WI38 (cell line): Measurements from ENCODE around the gene SGK1.

ENCODE experiments used
- H3K4me3 ChIP-seq: 2 replicates; pipeline ENCODE4 v1.5.1; 2011; ENCODE audit warnings: low read depth, mild to moderate bottlenecking, control low read depth, low read length
- TF ChIP-seq, protein P1 (sequence below): IDR thresholded peaks from 2 replicates; pipeline ENCODE4 v1.5.1; 2012; ENCODE audit warnings: low read depth, mild to moderate bottlenecking, control low read depth, low read length

Gene SGK1

DNA sequence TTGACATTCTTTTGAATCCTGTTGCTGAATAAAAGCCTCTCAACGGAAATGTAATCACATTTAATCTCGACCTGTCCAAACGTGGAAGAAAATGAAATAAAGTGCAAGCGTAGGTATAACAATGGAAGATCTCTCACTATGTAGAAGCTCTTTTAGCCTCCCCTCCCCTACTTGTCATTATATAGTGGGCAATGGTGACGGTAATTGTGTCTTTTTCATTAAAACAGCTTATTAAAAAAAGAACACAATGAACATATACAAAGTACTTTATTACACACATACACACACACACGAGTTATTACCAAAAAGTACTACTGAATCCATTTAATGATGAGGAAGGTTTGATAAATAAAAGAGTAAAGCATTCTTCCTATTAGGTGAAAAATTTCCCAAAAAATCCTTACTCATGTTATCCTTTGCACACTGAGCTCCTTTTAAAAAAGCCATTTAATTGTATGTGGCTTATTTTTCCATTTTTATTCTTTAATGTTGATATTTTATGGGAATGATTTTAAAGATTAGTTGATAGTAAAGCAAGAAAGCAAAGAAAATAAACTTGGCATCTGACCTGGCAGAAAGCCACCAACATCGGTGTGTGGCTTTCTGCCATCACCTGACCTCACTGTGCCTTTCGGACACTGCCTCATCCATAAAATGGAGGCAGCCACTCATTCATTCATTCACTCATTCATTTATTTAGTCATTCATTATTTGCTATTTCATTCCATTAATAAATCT lies 493 bp upstream of the SGK1 start:
- no peak overlapping the region; the same call in 1 of the 2 replicates for H3K4me3 ChIP-seq
- TF ChIP-seq, protein P1, sequence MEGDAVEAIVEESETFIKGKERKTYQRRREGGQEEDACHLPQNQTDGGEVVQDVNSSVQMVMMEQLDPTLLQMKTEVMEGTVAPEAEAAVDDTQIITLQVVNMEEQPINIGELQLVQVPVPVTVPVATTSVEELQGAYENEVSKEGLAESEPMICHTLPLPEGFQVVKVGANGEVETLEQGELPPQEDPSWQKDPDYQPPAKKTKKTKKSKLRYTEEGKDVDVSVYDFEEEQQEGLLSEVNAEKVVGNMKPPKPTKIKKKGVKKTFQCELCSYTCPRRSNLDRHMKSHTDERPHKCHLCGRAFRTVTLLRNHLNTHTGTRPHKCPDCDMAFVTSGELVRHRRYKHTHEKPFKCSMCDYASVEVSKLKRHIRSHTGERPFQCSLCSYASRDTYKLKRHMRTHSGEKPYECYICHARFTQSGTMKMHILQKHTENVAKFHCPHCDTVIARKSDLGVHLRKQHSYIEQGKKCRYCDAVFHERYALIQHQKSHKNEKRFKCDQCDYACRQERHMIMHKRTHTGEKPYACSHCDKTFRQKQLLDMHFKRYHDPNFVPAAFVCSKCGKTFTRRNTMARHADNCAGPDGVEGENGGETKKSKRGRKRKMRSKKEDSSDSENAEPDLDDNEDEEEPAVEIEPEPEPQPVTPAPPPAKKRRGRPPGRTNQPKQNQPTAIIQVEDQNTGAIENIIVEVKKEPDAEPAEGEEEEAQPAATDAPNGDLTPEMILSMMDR, result no peak

DNA sequence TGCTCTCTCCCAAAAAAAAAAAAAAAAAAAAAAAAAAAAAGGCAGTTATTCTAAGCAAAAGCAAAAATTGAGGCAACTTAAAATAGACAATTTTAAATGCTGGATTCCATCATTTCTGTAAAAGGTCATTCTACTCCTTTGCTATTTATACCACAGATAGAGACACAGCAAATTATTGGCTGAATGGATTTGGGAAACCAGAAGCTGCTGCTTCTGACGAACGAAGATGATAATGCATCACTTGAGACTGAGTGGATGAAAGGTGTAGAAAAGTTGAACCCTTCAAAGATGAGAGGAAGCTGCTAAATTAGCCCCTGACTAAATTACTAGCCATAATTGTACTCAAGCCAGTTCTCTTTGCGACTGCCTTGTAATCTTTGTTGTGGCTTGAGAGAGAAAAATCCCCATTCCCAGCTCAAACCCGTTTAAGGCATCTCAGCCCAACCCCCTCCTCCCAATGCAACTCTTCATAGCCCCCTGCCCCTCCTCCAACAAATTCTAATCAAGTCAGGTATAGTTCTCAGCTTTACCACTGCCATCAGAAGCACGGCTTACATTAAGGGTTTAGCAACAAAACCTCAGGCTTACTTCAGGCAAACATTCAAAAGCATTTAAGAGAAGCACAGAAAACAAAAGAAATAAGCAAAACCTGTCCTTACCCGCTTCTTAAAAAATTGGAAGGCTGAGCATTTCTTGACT lies 1.0 kb downstream of the SGK1 start:
- TF ChIP-seq, protein P1, result no peak
- H3K4me3 ChIP-seq, result peak overlapping the region; percentile 62

DNA sequence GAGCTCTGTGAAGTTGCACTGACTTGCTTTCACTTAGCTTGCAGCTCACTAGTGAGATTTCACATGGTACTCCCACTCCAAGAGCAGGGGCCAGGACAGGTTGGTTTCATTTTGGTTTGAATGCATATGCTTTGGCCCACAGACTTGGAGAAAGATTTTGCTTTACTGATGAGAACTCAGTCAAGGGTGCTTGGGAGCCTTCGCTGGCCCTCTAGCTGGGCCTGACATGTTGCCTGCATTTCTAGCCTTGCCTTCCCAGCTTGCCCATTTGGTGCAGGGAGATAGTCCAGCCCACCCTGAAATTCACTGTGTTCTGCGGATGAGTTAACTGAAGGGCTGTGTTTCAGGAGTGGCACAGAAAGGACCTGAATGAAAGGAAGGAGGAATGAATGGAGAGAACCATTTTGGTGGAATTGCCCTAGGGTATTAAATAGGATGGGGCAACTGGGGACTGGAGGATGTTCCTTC lies 1.9 kb downstream of the SGK1 start:
- TF ChIP-seq, protein P1, result no peak

DNA sequence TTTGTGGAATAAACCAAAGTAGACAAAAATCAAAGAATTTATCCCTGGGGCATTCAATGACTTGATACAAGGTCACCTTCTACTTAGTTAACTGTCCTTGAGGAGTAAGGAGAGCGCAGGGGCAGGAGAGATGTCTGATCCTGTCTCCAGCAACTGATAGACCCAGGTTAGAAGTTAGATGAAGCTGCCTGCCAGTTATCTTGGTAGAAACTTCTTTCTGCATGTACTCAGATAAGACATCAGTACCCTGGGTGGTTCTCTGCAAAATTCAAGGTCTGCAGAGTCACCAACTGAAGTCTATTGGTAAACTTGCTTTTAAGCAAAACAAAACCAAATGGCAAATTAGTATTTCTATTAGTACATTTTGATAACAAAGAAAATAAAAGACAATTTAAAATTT lies 2.7 kb downstream of the SGK1 start:
- no peak overlapping the region for H3K4me3 ChIP-seq
- TF ChIP-seq, protein P1, result no peak

More for the DNA sequence above, 1.9 kb downstream of the SGK1 start:
- H3K4me3 ChIP-seq, result no peak overlapping the region

DNA sequence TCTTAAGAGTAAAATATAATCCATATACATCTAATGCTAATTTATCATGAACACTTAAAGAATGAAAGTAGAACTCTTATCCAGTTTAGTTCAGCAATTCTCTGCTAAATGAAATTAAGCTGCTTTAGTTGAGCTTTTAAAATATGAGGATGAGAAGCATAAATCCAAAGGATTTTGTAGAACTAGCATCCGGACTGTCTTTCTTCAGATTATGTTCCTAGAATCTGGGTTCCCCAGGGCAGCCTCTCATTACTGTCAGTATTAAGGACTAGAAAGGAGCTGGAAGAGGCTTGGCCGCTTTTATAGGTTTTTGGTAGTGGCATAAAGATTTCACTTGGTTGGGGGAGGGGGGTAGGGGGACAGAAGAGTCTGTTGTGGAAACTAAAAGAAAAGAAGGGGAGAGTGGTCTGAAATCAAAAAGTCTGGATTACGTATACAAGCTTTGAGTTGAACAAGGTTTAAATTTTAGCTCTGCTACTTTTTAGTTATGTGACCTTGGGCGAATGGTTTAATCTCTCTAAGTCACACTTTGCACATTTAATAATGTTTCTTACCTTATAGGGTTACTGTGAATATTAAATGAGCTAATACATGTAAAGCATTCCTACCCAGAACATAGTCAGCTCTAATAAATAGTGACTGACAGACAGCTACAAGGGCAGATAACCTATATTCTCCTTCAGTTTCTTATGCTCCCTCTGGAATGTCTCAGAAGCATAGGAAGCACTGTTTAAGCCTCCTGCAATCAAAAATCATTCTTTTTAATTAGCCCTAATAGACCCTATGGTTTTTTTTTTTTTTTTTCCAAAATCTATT lies 3.7 kb downstream of the SGK1 start:
- no peak overlapping the region for H3K4me3 ChIP-seq
- TF ChIP-seq, protein P1, result no peak

DNA sequence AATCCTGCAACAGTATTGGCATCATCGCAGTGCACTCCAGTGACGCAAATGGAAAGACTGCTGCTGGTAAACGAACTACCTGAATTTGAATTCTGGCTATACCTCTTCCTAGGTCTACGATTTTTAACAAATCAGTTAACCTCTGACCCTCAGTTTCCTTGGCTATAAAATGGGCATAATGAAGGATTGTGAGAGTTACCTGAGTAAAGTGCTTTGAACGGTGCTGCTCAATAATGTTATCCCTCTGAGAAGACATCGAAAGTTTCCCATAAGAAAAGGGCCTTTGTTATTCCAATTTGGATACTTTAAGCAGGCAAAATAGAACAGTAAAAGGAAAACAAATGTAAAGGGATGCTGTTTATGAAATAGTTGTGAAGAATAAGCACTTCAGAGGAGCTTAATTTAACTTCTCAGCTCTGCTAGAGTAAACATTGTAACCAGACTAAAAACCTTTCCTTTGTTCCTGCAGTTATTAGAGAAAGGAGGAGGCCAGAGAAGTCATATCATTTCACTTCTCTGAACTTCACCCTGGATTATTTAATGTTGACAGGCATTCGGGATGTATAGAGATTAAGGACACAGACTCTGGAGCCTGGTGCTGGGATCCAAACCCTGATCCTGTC lies 5.8 kb downstream of the SGK1 start:
- TF ChIP-seq, protein P1, result no peak
- no peak overlapping the region for H3K4me3 ChIP-seq
